Mesothelial cell of epicardium (in vitro differentiated cells): ENCODE measurements around the gene SLC34A2. TPM values are rescaled to one million over a fixed set of nuclear protein-coding genes. Genes with fewer than 3 reads are reported as not detected.

Experiments
- DNase-seq, 2 experiments: peaks; one replicate each; pipeline ENCODE4 v3.0.0; 2021; ENCODE audit warnings: low spot score in 2 of 2; ENCODE audit not compliant: unreplicated experiment in 2 of 2
- H3K27ac Mint-ChIP-seq: 2 replicates; pipeline ENCODE4 v1.8.0; 2021; ENCODE audit warnings: mixed read lengths
- H3K27me3 Mint-ChIP-seq: 2 replicates; pipeline ENCODE4 v1.8.0; 2021; ENCODE audit warnings: low read depth, mixed read lengths
- H3K36me3 Mint-ChIP-seq: 2 replicates; pipeline ENCODE4 v1.8.0; 2021; ENCODE audit warnings: mixed read lengths
- H3K4me1 Mint-ChIP-seq: 2 replicates; pipeline ENCODE4 v1.8.0; 2021; ENCODE audit warnings: mixed read lengths
- H3K4me3 Mint-ChIP-seq: 2 replicates; pipeline ENCODE4 v1.8.0; 2021; ENCODE audit warnings: mild to moderate bottlenecking, moderate library complexity, mixed read lengths
- H3K9me3 Mint-ChIP-seq: 2 replicates; pipeline ENCODE4 v1.8.0; 2021; ENCODE audit warnings: mixed read lengths
- CTCF ChIP-seq: fragments of 200-600 bp; sonication (generic); IDR thresholded peaks from one replicate; pipeline ENCODE4 v1.5.0; 2021; ENCODE audit warnings: antibody characterized with exemption; ENCODE audit not compliant: unreplicated experiment
- total RNA-seq: library from RNA; stranded (reverse); gene quantifications from 3 replicates; pipeline ENCODE4 v1.2.1, GENCODE V29; 2021

SLC34A2 gene
- total RNA-seq, 1 donor from 2014 or later = 0.22 TPM

DNA sequence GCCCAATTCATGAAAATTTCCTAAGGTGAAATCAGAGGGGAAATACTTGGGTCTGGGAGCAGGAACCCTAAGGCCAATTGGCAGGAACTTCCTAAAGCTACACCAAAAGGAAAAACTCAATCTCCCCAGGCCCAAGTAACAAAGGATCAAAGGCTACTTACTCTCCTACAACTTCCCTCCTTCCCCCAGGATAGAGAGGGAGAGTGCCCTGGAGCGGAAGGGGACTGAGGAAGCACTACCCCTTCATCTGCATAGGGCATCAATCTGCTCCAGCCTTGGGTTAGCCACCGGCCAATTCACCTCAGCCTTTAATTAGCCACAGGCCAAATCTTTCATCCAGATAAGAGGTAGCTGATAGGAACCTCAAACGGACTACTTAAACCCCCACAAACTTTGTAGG is 55.0 kb downstream of the SLC34A2 start:
- DNase-seq = no peak
- no peaks in the 10 kb centered on the region for H3K4me1 Mint-ChIP-seq
- no peak overlapping the region for H3K27ac Mint-ChIP-seq
- peaks cover 2% of the 10 kb centered on the region for H3K36me3 Mint-ChIP-seq
- H3K4me3 Mint-ChIP-seq = no peak overlapping the region
- TF ChIP-seq CTCF = no peak
- H3K9me3 Mint-ChIP-seq = peaks cover 8% of the 10 kb centered on the region
- no peaks in the 10 kb centered on the region for H3K27me3 Mint-ChIP-seq

- H3K36me3 Mint-ChIP-seq = peaks cover 2% of the 10 kb centered on the region
Observed at GRCh38 chr4:25712611-25713010, 57.0 kb downstream of the SLC34A2 start.

GRCh38 chr4:25713812-25714211 is 58.2 kb downstream of the SLC34A2 start:
- no peaks in the 10 kb centered on the region for H3K4me1 Mint-ChIP-seq

More at GRCh38 chr4:25712611-25713010, 57.0 kb downstream of the SLC34A2 start:
- TF ChIP-seq CTCF = no peak
- Mint-ChIP-seq H3K4me3 (no peak overlapping the region), H3K4me1 (no peaks in the 10 kb centered on the region), H3K9me3 (peaks cover 8% of the 10 kb centered on the region), H3K27me3 (no peaks in the 10 kb centered on the region), H3K27ac (no peak overlapping the region)
- no peak for DNase-seq

GRCh38 chr4:25722964-25723363 is 67.3 kb downstream of the SLC34A2 start:
- no peak for TF ChIP-seq CTCF
- Mint-ChIP-seq H3K27ac (no peak overlapping the region), H3K27me3 (no peaks in the 10 kb centered on the region), H3K4me1 (no peaks in the 10 kb centered on the region), H3K9me3 (peaks cover 4% of the 10 kb centered on the region), H3K4me3 (no peak overlapping the region), H3K36me3 (no peaks in the 10 kb centered on the region)
- no peak for DNase-seq

More at GRCh38 chr4:25713812-25714211, 58.2 kb downstream of the SLC34A2 start:
- Mint-ChIP-seq H3K4me3 (no peak overlapping the region), H3K27me3 (no peaks in the 10 kb centered on the region), H3K9me3 (peaks cover 5% of the 10 kb centered on the region), H3K36me3 (peaks cover 2% of the 10 kb centered on the region), H3K27ac (no peak overlapping the region)
- DNase-seq = no peak
- TF ChIP-seq CTCF = no peak

GRCh38 chr4:25723409-25723808 is 67.8 kb downstream of the SLC34A2 start:
- Mint-ChIP-seq H3K27me3 (no peaks in the 10 kb centered on the region), H3K4me3 (no peak overlapping the region), H3K4me1 (no peaks in the 10 kb centered on the region), H3K27ac (no peak overlapping the region), H3K9me3 (peaks cover 4% of the 10 kb centered on the region), H3K36me3 (no peaks in the 10 kb centered on the region)
- DNase-seq = no peak
- no peak for TF ChIP-seq CTCF

DNA sequence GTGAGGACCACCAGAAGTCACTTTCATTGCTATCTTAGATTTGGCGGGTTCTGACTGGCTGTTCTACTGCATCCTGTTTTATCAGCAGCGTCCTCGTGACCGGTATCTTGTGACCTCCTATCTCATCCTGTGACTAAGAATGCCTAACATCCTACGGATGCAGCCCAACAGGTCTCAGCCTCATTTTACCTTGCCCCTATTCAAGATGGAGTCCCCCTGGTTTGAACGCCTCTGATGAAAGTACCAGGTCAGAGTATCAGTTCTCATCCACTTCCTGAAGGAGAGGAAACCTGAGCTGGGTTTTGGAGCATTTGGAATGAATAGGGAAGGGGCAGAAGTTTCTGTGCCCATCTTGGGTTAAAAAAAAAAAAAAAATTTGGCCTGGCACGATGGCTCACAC is 70.2 kb downstream of the SLC34A2 start:
- Mint-ChIP-seq H3K36me3 (no peaks in the 10 kb centered on the region), H3K9me3 (peaks cover 4% of the 10 kb centered on the region), H3K27me3 (no peaks in the 10 kb centered on the region), H3K4me1 (no peaks in the 10 kb centered on the region), H3K27ac (no peak overlapping the region), H3K4me3 (no peak overlapping the region)
- TF ChIP-seq CTCF = no peak
- no peak for DNase-seq
